AG08395 (cell line): ENCODE results near the gene DCDC2.
"Not testable (repeated sequence)": the region's sequence is repeated elsewhere in the genome, so short reads cannot be mapped to it uniquely, and the experiment has no call there.

Experiments used
- DNase-seq: peaks from one replicate; pipeline ENCODE4 v3.0.0; 2012; ENCODE audit warnings: mixed read lengths, low spot score

The DCDC2 gene

DNA sequence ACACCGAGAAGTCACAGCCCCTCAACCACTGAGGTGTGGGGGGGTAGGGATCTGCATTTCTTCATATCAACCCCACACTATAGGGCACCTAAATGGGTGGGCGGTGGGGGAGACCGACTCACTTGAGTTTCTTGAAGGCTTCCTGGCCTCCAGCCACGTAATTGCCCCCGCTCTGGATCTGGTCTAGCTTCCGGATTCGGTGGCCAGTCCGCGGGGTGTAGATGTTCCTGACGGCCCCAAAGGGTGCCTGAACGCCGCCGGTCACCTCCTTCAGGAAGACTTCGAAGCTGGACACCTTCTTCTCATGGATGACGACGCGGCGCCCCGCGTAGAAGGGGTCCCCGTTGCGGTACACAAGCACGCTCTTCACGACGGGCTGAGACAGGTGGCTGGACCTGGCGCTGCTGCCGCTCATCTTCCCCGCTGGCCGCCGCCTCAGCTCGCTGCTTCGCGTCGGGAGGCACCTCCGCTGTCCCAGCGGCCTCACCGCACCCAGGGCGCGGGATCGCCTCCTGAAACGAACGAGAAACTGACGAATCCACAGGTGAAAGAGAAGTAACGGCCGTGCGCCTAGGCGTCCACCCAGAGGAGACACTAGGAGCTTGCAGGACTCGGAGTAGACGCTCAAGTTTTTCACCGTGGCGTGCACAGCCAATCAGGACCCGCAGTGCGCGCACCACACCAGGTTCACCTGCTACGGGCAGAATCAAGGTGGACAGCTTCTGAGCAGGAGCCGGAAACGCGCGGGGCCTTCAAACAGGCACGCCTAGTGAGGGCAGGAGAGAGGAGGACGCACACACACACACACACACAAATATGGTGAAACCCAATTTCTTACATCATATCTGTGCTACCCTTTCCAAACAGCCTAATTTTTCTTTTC is at the start of gene DCDC2:
Gene DCDC2 (minus strand): TSS at position 724 of the 883 bp plus-strand sequence. CDS start 309 bp downstream, at position 415.
- no peak for DNase-seq

DNA sequence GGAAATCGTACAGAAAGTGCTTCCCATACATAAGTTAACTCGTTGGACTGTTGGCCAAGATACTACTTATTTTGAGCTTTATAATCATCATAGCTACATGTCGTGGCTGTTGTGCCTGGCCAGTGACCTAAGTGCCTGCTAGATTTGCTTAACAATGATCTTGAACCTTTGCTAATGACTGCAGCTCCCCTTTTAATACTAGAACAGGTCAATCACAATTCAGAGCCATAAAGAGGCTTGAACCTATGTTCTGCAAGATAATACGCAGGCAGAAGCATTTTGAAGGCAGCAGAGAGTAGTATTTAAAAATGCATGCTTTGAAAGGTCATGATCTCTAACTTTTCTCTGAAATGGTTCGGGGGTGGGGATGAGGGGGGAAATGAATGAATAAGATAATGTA is 47.4 kb upstream of the DCDC2 start:
- DNase-seq = no peak

DNA sequence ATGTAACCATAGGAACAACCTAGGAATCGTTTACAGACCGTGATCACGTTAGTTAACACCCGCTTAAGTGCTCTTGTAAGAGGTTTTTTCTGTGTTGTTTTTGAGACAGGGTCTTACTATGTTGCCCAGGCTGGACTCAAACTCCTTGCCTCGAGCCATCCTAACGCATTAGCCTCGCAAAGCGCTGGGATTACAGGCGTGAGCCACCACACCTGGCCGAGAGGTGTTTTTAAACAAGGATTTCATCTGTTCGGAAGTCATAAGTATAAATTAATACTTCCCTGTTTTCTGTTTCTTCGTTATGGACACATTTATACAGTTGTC is 45.6 kb upstream of the DCDC2 start:
- DNase-seq = no peak

DNA sequence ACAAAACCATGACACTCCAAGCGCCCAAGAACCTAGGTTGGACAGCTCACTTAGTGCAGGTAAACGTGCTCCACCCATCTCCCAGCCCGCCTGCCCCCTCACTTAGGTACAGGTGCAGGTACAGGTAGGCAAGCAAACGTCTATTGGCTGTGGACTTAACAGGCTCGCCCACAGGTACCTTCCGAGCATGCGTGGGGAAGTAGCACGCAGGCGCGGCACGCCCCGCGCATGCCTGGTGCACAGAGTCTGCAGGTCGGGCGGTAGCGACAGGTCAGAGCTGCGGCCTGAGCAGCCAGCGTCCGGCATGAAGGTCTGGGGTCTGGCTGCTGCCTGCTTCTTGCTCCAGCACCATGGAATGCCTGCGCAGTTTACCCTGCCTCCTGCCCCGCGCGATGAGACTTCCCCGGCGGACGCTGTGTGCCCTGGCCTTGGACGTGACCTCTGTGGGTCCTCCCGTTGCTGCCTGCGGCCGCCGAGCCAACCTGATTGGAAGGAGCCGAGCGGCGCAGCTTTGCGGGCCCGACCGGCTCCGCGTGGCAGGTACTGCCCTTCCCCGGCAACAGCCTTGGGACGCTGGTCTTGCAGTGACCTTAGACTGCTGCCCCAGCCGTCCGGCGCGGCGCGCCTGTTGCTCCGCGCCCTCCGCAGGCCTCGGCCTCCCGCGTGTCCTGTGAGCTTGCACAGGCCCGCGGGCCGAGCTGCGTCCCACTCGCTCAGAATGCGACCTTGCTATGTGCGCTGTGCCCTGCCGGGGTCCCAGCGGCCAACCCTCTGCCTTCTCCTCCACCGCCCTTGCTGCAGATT is 45.0 kb upstream of the DCDC2 start, which contains the start of gene MRS2:
Gene MRS2 (plus strand): TSS at position 240 of the 804 bp plus-strand sequence. CDS start 111 bp downstream, at position 351.
- peak; percentile 87 for DNase-seq

DNA sequence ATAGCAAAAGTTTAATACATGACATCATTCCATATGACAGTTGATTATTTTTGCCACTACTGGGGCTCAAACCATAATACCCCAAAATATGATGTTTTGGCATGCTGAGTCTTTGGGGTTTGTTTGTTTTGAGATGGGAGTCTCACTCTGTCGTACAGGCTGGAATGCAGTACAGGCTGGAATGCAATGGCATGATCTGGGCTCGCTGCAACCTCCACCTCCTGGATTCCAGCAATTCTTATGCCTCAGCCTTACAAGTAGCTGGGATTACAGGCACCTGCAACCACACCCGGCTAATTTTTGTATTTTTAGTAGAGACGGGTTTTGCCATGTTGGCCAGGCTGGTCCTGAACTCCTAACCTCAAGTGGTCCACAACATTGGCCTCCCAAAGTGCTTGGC is 43.6 kb upstream of the DCDC2 start:
- DNase-seq = no peak

DNA sequence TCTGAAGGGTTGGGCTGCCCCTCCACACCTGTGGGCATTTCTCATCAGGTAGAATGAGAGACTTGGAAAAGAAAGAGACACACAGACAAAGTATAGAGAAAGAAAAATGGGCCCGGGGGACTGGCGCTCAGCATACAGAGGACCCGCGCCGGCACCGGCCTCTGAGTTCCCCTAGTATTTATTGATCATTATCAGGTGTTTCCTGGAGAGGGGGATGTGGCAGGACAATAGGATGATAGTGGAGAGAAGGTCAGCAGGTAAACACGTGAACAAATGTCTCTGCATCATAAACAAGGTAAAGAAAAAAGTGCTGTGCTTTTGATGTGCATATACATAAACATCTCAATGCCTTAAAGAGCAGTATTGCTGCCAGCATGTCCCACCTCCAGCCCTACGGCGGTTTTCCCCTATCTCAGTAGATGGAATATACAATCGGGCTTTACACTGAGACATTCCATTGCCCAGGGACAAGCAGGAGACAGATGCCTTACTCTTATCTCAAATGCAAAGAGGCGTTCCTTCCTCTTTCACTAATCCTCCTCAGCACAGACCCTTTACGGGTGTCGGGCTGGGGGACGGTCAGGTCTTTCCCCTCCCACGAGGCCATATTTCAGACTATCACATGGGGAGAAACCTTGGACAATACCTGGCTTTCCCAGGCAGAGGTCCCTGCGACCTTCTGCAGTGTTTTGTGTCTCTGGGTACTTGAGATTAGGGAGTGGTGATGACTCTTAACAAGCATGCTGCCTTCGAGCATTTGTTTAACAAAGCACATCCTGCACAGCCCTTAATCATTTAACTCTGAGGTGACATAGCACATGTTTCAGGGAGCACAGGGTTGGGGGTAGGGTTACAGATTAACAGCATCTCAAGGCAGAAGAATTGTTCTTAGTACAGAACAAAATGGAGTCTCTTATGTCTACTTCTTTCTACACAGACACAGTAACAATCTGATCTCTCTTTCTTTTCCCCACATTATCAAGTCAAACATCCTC is 42.5 kb upstream of the DCDC2 start:
- DNase-seq = not testable (repeated sequence)

DNA sequence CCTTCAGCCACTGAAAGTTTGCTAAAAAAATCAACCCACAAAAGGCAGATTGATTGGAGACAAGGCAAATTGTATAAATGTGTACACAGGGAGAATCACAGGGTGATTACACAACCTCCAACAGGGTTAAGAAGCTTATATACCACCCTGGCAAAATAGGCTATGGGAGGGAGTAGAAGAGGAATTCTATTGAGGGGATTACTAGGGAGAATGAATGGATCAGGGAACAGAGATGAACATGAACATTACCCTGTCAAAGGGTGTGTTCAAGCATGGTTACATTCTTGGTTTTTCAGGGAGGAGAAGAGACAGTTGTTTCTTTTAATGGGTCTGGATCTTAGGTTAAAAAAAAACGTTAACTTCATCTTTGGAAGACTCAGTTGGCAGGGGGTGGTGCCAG is 39.8 kb upstream of the DCDC2 start:
- no peak for DNase-seq

DNA sequence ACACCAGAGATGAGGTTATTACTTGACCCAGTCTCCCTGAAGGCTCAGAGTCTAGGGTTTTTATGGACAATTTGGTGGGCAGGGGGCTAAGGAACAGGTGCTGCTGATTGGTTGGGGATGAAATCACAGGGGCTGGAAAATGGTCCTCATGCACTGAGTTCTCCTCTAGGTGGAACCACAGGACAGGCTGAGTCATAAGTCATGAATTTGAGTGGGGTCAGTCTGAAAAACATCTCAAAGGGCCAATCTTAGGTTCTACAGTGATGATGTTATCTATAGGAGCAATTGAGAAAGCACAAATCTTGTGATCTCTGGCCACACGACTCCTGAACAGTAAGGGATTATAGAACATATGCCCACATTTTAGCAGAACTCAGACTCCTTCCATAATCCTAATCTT is 39.0 kb upstream of the DCDC2 start:
- DNase-seq = no peak

DNA sequence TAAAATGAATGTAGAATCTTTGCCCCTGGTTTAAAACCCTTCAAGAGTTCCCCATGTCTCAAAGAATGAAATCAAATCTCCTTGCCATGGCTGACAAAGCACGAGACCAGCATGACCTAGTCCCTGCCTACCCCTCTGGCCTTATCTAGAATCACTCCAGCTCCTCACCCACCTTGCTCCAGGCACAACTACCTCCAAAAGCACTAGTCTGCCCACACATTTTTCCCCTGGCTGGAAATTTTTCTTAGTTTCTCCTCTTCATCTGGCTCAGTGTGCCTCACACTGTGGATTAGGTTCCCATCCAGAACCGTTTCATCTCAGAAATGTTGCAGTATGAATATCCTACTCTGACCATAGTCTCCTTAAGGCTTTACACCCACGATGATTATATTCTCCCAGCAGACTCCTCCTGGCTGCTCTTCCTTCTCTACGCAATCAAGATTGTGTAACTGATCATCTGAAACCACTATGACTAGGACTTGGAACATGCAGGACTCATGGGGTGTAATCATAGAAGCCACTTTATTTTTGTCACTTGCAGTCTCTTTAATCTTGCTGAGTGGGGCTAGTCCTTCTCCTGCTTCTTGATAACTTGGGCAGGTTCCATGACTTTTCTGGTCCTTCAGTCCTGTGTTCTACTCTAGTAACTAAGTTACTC is 37.0 kb upstream of the DCDC2 start:
- peak; percentile 89 for DNase-seq

DNA sequence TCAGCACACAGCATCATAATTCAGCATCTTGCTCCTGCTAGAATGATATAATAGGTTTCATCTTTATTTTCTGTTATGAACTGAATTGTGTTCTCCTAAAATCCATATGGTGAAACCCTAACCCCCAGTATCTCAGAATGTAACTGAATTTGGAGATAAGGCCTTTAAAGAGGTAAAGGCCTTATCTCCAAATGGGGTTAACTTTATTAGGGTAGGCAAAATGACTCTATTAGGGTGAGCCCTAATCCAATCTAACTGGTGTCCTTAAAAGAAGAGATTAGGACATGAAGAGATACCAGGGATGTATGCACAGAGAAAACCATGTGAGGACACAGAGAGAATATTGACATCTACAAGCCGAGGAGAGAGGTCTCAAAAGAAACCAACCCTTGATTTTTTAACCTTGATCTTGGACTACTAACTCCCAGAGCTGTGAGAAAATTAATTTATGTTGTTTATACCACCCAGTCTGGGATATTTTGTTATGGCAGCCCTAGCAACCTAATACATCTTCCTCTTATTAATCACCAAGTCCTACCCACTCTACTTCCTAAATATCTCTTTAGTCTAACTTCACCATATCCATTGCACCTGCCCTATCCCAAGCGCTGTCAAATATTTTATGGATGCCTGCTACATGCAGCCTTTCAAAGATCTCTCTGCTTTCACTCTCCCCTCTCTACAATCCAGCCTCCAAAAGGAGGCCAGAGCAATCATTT is 36.4 kb upstream of the DCDC2 start:
- no peak for DNase-seq

DNA sequence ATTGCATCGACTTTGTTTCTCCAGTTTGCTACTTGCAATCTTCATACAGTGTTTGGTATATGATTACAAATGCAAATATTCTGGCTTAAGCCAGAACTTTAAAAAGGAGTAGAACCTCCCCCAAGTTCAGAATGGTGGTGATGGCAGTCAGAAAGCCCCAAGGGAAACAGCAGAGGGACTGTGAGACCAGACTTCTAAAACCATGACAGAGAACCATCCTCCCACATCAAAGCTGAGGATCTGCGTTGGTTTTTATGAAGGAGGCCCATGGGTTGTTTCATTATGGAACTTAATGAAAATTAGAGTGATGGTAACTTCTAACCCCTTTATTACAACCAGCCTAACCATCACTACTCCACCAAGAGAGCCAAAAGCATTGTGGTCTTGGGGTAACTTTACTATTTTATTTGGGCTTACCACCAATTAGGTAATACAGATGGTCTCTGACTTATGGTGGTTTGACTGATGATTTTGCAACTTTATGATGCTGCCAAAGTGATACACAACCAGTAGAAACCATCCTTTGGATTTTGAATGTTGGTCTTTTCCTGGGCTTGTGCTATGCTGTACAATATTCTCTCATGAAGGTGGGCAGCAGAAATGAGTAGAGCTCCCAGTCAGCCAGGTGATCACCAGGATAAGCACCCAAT is 34.0 kb upstream of the DCDC2 start:
- no peak for DNase-seq

DNA sequence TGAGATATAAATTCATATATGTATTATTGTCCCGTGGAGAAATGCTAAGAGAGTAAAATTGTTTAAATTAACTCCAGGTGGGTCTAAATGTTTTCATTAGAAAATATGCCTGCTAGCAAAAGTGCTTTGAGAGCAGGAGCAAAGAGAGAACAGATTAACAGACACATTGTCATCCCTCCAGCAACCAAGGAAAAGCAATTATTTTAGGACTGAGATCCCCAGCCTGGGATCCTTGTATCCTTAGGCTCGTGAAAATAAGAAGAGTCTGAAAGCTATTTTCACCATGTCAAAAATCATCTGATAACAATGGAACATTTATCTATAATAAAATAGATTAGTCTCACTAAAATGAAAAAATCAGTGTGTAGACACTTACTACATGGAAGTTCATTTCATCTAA is 33.3 kb upstream of the DCDC2 start:
- no peak for DNase-seq

DNA sequence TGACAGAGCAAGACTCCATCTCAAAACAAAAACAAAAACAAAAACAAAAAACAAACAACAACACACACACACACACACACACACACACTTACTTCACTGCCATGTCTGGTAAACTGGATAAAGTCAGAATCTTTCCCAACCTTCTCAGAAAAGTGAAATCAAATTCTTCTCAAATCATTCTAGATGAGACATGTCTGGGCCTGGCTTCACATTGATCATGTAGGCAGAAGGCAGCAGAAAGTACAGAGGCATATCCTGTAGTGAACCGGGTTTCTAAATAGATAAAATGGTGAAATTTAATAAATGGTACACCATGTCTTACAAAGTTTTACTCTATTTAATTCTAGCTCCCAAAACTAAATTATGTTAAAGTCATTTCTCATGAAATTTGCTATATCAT is 30.0 kb upstream of the DCDC2 start:
- no peak for DNase-seq

DNA sequence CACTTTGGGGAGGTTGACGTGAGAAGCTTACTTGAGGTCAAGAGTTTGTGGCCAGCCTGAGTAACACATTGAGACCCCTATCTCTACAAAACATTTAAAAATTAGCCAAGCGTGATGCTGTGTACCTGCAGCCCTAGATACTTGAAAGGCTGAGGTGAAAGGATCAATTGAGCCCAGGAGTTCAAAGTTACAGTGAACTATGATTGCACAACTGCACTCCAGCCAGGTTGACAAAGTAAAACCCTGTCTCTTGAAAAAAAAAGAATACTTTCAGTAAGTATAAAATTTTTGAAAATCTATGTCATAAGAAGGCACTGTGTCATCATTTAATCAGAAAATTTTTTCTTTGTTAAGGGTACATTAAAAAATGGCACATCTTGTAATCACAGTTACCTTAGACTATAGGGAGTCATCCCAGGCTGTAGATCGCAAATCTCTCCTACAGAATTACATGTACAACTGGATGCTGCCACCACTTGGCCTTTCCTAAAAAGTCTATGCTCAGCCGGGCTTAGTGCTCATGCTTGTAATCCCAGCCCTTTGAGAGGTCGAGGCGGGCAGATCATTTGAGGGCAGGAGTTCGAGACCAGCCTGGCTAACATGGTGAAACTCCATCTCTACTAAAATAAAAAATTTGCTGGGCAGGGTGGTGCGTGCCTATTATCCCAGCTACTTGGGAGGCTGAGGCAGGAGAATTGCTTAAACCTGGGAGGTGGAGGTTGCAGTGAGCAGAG is 27.8 kb upstream of the DCDC2 start:
- DNase-seq = no peak

DNA sequence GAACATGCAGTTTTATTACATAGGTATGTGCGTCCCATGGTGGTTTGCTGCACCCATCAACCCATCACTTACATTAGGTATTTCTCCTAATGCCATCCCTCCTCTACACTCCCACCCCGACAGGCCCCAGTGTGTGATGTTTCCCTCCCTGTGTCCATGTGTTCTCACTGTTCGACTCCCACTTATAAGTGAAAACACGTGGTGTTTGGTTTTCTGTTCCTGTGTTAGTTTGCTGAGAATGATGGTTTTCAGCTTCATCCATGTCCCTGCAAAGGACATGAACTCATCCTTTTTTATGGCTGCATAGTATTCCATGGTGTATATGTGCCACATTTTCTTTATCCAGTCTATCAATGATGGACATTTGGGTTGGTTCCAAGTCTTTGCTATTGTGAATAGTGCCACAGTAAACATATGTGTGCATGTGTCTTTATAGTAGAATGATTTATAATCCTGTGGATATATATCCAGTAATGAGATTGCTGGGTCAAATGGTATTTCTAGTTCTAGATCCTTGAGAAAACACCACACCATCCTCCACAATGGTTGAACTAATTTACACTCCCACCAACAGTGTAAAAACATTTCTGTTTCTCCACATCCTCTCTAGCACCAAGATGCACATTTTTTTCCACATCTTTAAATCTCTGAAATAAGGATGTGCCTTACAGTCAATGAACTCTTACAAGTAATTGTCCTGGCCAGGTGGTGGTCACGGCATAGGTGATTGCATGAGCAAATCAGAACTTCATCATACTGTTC is 26.7 kb upstream of the DCDC2 start:
- not testable (repeated sequence) for DNase-seq

DNA sequence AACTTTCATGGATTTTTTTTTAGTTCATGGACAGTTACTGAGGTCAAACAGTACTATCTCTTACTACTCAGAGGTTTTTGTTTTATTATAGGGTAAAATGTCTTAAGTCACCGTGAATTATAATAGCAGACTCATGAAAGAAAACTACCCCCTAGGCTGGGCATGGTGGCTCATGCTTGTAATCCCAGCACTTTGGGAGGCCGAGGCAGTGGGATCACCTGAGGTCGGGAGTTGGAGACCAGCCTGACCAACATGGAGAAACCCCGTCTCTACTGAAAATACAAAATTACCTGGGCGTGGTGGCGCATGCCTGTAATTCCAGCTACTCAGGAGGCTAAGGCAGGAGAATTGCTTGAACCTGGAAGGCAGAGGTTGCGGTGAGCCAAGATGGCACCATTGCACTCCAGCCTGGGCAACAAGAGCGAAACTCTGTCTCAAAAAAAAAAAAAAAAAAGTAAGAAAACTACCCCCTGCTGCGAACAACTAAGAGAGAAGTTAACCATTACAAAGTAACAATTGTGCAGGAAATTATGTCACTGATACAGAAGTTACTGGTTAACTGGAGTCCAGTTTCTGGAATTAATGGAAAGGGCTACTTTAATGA is 25.1 kb upstream of the DCDC2 start:
- not testable (repeated sequence) for DNase-seq

DNA sequence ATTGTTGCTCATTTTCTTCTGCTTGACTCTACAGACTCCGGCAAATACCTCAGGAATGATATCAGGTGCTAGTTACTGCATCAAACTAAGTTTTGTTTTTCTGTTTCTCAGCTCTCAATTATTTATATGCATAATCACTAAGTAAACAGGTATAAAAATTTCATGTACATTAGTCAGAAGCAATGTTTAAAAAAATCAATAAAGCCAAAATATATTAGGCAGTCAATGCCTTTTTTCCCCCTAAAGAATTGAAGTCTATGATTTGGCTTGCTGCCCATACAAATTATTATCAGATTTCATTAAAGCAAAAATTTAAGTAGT is 24.3 kb upstream of the DCDC2 start:
- DNase-seq = no peak

DNA sequence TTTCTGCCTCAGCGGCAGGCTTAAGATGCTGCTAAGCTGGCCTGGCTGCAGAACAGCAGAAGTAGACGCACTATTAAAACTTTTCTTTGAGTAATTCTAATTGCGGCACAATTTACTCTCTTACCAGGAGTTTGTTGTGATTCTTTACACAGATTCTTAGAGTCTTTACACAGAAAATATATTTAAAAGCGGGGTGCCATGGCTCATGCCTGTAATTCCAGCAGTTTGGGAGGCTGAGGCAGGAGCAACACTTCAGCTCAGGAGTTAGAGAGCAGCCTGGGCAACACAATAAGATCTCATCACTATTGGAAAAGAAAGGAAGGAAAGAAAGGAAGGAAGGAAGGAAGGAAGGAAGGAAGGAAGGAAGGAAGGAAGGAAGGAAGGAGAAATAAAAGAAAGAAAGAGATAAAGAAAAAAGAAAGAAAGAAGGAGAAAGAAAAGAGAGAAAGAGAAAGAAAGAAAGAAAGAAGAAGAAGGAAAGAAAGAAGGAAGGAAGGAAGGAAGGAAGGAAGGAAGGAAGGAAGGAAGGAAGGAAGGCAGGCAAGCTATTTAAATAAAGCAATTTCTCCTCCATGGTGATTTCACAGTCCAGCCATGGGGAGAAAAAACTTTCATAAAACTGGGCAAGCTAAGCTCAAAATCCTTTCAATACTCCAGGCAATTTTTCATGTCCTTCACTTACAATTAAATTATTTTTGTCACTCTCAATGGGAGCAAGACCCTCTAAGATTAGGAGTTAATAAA is 23.8 kb upstream of the DCDC2 start:
- no peak for DNase-seq
